GM18511 (cell line): ENCODE results near the gene PILRB.
"Not testable (repeated sequence)": the region's sequence is repeated elsewhere in the genome, so short reads cannot be mapped to it uniquely, and the experiment has no call there.

Experiments
- ATAC-seq: cut with Tn5 transposase; IDR thresholded peaks from one replicate; pipeline ENCODE4 v1.9.1; 2021; ENCODE audit warnings: mild to moderate bottlenecking, moderate library complexity; ENCODE audit not compliant: unreplicated experiment

The PILRB gene

DNA sequence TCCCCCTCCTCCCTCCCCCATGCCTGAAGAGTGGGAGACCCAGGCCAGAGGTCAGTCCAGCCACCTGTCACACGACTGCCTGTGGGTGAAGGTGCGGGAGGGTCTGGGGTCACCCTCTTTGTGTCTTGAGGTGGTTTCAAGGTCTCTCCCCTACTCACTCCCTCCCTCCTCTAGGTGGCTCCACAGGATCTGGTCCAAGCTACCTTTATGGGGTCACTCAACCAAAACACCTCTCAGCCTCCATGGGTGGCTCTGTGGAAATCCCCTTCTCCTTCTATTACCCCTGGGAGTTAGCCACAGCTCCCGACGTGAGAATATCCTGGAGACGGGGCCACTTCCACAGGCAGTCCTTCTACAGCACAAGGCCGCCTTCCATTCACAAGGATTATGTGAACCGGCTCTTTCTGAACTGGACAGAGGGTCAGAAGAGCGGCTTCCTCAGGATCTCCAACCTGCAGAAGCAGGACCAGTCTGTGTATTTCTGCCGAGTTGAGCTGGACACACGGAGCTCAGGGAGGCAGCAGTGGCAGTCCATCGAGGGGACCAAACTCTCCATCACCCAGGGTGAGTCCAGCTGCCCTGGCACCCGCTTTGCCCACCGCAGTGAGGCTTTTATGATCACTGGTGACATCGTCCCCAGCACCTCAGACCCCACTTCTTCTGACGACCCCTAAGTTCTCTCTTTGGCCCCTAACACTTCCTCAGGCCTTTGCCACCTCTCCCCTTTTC, 16.1 kb downstream of the PILRB start:
- not testable (repeated sequence) for ATAC-seq

DNA sequence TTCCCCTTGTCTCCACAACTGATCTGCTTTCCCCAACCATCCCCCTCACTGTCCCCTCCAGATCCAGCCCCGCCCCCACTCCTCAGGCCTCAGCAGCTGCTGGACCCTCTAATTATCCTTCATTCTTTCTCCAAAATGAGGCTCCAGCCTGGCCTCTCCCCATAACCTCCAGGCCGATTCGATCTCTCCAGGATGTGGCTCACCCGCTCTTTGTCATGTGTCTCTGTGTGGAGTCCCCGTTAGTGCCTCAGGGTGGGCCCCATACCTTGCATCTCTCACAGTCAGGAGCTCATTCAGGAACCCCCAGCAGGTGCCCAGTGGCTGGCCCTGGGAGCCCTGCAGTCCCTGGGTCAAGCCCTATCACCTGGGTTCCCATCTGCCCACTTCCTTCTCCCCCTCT, 16.7 kb downstream of the PILRB start:
- ATAC-seq = no peak

DNA sequence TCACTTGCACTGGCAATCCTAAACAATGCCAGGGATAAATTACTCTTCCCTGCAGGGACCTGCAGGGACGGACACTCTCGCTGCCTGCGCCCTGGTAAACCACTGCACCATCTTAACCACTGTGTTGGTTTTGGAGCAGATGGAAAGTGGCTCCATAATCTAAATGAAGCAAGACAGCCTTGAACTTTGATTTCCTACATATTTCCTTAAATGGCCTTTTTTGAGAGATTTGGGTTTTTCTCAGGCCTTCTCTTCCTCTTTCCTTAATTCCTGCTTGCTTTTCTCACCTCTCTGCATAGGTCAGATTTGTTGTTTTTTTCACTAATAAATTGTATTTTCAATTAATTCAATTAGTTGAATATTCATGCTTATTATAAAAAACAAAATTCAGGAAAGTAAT, 18.1 kb downstream of the PILRB start:
- no peak for ATAC-seq

DNA sequence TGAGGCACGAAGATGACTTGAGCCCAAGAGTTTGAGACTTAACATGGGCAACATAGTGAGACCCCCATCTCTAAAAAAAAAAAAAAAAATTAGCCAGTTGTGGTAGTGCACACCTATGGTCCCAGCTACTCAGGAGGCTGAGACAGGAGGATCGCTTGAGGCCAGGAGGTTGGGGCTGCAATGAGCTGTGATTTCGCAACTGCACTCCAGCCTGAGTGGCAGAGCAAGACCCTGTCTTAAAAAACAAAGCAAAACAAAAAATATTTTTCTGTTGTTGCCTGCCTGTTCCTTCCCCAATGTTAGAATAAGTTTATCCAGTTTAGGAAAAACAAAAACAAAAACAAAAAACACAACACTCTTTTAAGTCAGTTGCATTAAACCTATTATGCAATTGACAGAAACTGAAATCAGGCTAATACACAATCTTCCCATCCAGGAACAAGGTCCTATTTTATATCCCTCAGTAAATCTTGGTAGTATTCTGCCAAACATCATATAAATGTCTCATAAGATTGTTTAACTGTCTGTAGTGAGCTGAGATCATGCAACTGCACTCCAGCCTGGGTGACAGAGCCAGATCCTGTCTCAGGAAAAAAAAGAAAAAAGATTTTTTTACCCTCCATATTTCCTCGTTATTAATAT, 20.3 kb downstream of the PILRB start:
- no peak for ATAC-seq

DNA sequence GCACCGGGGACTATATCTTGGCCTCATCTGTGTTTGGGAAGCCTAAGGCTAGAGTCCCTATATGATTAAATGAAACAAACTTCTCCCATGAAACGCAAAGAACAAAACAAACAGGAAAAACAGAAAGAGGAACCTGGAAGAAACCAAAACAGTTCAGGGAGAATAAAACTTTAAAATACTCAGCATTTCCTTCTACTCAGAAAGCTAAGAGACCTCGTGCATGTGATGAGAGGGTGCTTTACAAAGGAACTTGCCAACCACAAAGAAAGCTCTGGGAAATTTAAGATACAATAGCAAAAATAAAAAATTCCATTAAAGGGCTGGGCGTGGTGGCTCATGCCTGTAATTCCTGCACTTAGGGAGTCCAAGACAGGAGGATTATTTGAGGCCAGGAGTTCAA, 22.3 kb downstream of the PILRB start:
- ATAC-seq = no peak

DNA sequence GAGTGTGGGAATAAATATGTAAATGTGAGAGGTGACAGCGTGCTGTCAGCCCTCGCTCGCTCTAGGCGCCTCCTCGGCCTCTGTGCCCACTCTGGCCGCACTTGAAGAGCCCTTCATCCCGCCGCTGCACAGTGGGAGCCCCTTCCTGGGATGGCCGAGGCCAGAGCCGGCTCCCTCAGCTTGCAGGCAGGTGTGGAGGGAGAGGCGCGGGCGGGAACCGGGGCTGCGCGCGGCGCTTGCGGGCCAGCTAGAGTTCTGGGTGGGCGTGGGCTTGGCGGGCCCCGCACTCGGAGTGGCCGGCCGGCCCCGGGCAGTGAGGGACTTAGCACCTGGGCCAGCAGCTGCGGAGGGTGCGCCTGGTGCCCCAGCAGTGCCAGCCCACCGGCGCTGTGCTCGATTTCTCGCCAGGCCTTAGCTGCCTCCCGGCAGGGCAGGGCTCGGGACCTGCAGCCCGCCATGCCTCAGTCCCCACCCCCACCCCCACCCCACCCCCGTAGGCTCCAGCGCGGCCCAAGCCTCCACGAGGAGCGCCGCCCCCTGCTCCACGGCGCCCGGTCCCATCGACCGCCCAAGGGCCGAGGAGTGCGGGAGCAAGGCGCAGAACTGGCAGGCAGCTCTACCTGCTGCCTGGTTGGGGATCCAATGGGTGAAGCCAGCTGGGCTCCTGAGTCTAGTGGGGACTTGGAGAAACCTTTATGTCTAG, 23.8 kb downstream of the PILRB start:
- ATAC-seq = not testable (repeated sequence)

DNA sequence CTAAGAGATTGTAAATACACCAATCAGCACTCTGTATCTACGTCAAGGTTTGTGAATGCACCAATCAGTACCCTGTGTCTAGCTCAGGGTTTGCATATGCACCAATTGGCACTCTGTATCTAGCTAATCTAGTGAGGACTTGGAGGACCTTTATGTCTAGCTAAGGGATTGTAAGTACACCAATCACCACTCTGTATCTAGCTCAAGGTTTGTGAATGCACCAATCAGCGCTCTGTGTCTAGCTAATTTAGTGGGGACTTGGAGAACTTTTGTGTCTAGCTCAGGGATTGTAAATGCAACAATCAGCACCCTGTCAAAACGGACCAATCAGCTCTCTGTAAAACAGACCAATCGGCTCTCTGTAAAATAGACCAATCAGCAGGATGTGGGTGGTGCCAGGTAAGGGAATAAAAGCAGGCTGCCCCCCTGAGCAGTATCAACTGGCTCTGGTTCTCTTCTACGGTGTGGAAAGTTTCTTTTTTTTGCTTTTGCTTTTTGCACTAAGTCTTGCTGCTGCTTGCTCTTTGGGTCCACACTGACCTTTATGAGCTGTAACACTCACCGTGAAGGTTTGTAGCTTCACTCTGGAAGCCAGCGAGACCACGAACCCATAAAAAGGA, 24.4 kb downstream of the PILRB start:
- not testable (repeated sequence) for ATAC-seq

DNA sequence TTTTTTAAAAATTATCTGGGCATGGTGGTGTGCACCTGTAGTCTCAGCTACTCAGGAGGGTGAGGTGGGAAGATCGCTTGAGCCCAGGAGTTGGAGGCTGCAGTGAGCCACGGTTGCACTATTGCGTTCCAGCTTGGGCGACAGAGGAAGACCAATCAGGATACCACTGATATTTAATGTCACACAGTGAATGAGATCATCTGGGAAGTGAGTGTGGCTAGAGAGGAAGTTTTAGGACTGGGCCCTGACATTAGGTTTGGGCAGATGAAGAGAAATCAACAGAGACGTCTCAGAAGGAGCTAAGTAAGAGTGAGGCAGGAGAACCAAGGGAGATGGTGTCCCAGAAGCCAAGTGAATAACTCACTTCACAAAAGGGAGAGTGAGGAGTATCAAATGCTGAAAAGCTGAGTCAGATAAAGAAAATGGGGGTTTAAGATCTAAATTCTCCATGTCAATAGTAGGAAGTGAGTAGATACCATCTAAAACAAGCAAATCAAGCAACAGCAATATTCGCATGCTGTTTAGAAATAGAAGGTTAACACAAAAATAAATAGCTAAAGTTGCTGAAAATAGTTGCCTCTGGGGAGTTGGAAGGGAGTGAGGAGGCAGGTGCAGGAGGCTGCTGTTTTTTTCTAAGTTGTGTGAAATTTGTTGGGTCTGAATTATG, 26.8 kb downstream of the PILRB start:
- ATAC-seq = no peak

DNA sequence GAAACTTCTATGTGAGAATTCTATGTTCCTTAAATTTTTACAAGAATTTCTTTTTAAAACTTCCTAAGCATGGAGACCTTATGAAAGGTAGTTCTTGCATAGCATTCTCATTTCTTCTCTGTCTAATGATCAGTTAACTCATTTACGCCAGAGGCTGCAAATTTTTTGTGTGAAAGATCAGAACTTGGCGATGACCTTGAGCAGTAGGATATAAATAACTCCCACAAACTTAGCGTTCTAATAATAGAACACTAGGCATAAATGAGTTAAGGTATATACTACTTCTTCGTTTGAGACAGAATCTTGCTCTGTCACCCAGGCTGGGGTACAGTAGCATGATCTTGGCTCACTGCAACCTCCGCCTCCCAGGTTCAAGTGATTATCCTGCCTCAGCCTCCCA, 29.0 kb downstream of the PILRB start:
- no peak for ATAC-seq

DNA sequence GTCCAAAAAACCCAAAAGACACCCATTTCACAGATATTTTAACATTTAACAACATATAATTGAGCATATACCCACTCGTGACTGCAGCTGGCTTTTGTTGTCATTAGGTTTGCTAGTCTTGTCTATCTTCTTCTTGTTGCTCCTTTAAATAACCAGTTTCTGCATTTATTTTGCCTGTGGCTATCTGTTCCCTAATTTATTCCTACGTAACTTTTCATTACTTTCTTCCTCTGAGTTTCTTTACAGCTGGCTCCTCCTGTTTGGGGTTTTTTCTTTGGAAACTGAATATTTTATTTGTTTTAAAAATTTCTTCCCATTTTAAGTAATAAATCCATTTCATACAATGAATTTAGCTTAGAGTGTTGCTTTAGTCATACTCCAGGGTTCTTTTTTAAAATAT, 29.8 kb downstream of the PILRB start:
- no peak for ATAC-seq

DNA sequence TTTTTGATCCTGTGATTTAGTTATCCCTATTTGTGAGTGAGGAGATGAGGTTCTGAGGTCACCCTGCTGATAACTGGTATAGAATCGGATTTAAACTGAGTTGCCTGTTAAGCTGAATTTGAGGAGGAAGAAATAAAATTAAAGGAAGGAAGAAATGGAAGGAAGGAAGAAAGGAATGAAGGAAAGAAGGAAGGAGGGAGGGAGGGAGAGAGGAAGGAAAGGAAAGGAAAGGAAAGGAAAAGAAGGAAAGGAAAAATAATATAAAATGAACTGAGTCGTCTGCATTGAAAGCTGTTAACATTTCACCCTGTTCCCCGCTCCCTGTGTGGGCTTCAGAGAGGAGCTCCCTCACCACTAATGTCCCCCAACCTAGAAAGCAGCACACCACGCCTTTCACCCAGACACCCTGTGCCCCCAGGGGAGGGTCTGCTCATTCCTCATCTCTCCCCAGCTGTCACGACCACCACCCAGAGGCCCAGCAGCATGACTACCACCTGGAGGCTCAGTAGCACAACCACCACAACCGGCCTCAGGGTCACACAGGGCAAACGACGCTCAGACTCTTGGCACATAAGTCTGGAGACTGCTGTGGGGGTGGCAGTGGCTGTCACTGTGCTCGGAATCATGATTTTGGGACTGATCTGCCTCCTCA, 31.6 kb downstream of the PILRB start:
- no peak for ATAC-seq

DNA sequence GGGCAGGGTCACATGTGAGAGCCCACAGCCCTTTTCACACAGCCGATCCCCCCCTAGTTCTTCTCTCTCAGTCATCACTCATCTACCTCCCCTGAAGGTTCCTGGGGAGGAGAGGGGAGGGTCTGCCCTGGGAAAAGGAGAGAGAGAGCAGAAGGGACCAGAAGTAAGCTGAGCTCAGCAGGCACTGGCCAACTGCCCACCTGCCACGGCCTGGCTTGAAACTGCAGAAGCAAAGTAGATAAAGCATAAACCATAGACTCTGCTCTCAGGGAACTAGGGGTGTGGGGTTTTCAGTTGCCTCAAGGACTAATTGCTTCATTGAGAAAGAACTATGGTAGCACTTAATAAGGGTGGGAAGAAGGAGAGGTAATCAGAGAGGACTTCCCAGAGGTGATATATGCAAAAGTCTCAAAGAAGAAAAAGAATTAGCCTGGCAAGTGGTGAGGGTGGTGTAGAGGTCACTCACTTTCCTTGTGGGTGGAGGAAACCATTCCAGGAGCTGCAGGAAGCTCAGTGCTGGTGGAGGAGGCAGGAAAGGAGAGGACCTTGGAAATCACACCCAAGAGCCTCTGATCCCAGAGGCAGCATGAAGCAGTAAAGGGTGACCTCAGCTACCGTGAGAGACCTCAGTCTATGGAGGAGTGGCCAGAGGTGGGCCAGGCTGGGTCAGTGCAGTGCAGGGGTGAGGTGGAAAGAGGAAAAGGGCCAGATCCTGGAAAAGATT, 32.5 kb downstream of the PILRB start:
- no peak for ATAC-seq

DNA sequence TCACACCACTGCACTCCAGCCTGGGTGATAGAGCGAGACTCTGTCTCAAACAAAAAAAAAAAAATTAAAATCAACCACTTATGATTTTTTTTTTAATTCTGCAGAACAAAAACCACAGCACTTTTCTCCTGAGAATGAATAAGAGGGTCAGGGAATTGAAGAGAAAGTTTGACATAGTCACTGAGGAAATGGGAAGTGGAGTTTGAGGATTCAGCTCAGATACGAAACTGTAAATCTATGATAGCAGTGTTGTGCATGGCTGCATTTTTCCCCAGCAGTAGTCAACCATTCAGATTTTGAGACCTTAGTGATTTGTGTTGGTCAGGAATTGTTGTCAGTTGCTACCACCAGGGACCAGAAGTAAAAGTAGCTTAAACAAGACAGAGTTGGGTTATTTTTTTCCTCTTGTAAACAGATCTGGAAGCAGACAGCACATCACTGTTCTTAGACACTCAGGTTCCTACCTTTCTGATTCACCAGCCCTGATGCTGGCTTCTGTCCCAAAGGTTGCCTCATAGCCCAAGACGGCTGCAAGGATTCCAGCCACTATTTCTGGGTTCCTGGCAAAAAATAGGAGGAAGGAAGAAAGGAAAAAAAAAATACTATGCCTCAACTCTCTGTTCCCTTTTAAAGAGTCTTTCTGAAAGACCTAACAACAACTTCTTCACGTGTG, 35.5 kb downstream of the PILRB start:
- no peak for ATAC-seq

DNA sequence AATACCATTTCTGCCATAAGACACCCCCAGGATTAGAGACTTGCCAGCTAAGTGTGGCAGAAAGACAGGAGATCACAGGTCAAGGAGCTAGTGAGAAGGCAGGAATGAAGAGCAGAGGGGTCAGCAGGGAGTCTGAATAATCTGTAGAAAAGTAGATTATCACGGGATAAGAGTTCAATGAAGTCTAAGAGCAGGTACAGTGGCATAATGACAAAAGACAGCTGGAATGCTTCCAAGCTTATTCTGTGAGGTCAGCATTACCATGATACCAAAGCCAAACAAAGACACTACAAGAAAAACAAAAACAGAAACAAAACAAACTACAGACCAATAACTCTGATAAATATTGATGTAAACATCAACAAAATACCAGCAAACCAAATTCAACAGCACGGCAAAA, 36.2 kb downstream of the PILRB start:
- no peak for ATAC-seq

DNA sequence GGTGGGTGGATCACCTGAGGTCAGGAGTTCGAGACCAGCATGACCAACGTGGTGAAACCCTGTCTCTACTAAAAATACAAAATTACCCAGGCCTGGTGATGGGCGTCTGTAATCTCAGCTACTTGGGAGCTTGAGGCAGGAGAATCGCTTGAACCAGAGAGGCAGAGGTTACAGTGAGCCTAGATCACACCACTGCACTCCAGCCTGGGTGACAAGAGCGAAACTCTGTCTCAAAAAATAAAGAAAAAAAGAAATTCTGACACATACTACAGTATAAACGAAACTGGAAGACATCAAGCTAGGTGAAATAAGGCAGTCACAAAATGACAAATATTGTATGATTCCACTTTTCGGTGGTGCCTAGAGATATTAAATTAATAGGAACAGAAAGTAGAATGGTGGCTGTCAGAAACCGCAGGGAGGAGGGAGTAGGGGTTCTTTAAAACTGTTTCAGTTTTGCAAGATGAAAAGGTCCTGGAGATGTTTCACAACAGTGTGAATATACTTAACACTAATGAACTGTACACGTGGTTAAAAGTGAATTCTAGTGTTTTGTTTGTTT, 38.6 kb downstream of the PILRB start:
- ATAC-seq = peak; percentile 92

DNA sequence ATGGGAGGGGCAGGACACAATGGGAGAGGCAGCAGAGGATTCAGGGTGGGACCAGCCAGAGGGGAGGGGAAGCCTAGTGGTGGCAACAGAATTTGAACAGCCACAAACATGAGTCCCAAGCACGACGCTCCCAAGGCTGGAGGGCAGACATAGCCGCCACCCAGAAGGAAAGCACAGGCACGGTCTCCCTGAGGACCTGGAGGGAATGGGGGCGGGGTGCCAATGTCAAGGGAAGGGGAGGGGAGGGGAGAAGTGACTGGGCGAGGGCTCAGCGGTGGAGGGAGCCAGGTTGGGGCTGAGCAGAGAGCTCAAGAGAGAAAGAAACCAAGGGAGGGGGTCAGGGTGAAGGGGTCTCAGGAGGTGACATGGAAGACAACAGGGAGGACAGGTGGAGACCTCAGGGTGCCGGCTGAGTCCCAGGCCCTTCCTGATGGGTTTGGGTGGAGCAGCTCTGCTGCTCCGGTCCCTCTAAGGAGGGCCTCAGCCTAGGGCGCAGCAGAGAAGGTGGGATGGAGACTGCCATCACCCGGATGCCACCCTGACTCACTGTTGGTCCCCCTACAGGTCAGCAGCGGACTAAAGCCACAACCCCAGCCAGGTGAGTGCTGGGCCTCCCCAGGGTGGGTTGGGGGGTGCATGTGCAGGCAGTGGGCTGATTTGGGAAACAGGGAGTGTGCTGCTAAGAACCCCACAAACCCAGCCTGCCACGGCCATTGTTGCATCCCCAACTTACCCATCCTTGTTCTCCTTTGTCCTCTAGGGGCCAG, 39.6 kb downstream of the PILRB start:
- no peak for ATAC-seq

DNA sequence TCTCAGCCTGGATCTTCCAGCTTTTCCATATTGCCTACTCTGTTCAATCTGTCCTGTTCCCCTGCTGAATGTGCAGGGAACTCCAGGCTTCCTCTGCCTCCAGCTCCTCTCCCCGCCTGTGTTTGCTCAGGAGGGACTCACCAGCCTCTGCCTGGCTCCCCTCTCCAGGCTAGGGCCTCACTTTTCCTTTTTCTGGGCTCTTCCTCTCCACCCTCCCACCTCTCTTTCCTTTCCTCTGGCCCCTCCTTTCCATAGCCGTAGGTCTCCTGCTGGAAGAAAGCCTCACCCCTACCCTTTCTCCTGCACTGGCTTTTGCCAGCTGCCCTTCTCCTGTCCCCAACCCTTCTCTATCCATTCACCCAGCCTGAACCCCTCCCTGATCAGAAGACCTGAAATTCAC, 40.3 kb downstream of the PILRB start:
- ATAC-seq = no peak

DNA sequence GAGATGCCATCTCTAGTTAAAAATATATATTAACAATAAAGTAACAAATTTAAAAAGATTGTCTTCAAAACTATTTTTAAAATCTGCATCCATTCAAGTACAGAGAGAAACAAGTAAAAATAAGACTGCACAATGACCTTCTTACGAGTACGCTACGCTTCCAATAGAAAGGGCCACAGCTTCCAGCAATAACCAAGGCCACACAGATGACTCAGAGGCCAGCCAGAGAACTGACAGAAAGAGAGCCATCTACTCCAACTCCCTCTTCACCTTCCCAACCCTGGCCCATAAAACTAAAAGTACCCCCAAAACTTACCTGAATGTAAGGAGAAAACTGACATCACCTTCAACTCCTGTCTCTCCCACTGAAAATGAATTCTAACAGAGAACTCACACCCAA, 42.1 kb downstream of the PILRB start:
- ATAC-seq = no peak
